ENCODE data around the gene RASA3. TPM values are rescaled to one million over a fixed set of nuclear protein-coding genes. Genes with fewer than 3 reads are reported as not detected.
A peak's percentile ranks its signal among the peaks of the same experiment; 100 is the strongest.
"Not testable (repeated sequence)": the region's sequence is repeated elsewhere in the genome, so short reads cannot be mapped to it uniquely, and the experiment has no call there.

Gene RASA3
- total and polyA plus RNA-seq, 9 of the 15 experiments (the other 6 are each of a cell fraction or from before 2014, with no cell fraction given) = 0.72 to 25.3 (median 14.4) TPM

GRCh38 chr13:114020750-114021463, 111.5 kb downstream of the RASA3 start:
- POLR2A ChIA-PET = no interaction called here
- H4K20me1 ChIP-seq (replicated peaks; ENCODE audit: control insufficient read depth, insufficient read depth, low read length) = no peaks in the 10 kb centered on the region

GRCh38 chr13:114020134-114020533, 112.3 kb downstream of the RASA3 start:
- DNase-seq (ENCODE audit: extremely low read depth in 1 of 4, low spot score in 3 of 4) (peak; percentile 43 to 71 (median 65)), ATAC-seq (peak; percentile 68)
- H3K9me1 ChIP-seq (ENCODE audit: control insufficient read depth, insufficient read depth, low read length); intact Hi-C loops (cut with micrococcal nuclease); H3K27ac ChIP-seq (ENCODE audit: extremely low read depth, low read depth, low read length); FAIRE-seq; BruUV-seq (replicated peaks); H3K9me3 ChIP-seq (replicated peaks; ENCODE audit: control insufficient read depth, insufficient read depth, low read depth, low read length); H2AFZ ChIP-seq (ENCODE audit: low read depth, low read length); CTCF ChIA-PET (ENCODE audit: low intra/inter-chr PET ratio); H3K27me3 ChIP-seq (ENCODE audit: control insufficient read depth in 2 of 2, insufficient read depth in 2 of 2, low read length in 2 of 2); H4K20me1 ChIP-seq (replicated peaks; ENCODE audit: control insufficient read depth, insufficient read depth, low read length); POLR2A ChIA-PET; in situ Hi-C loops (cut with MboI); H3K4me3 ChIP-seq; H3K79me2 ChIP-seq (ENCODE audit: control insufficient read depth, insufficient read depth, low read length): not testable (repeated sequence)
- Histone ChIP-seq H3K4me1 (replicated peaks in 1 of 2; ENCODE audit: control insufficient read depth in 2 of 2, insufficient read depth in 2 of 2, low read length in 2 of 2) (peaks cover 2 to 66% of the 10 kb centered on the region in 2 experiments; a peak in 3 of 5 replicates), H3K36me3 (ENCODE audit: control insufficient read depth, insufficient read depth, low read length) (peaks cover 31% of the 10 kb centered on the region; the same call in 2 of the 3 replicates), H3K9ac (ENCODE audit: insufficient read depth in 1 of 2, low read depth in 2 of 2, low read length in 2 of 2) (peak overlapping the region in 1 of 2 experiments; percentile 52; a peak in 2 of 4 replicates), H3K4me2 (ENCODE audit: insufficient read depth, low read length) (peak overlapping the region; percentile 32)
- WGBS (ENCODE audit: insufficient coverage, low coverage, missing lambda C conversion rate) = 63% methylated on average over 5 of the region's 14 CpGs

More at GRCh38 chr13:114020750-114021463, 111.5 kb downstream of the RASA3 start:
- CTCF ChIA-PET (ENCODE audit: low intra/inter-chr PET ratio) = no interaction called here
- no peak overlapping the region for H2AFZ ChIP-seq (ENCODE audit: low read depth, low read length)
- no peak for FAIRE-seq
- 93% methylated on average over 23 of the region's 32 CpGs for WGBS (ENCODE audit: insufficient coverage, low coverage, missing lambda C conversion rate)
- H3K9me1 ChIP-seq (ENCODE audit: control insufficient read depth, insufficient read depth, low read length) = no peaks in the 10 kb centered on the region
- DNase-seq (ENCODE audit: extremely low read depth in 1 of 4, low spot score in 3 of 4) = no peak
- H3K79me2 ChIP-seq (ENCODE audit: control insufficient read depth, insufficient read depth, low read length) = no peaks in the 10 kb centered on the region
- no peak for ATAC-seq
- H3K27me3 ChIP-seq (ENCODE audit: control insufficient read depth in 2 of 2, insufficient read depth in 2 of 2, low read length in 2 of 2) = no peaks in the 10 kb centered on the region
- H3K9me3 ChIP-seq (replicated peaks; ENCODE audit: control insufficient read depth, insufficient read depth, low read depth, low read length) = no peaks in the 10 kb centered on the region
- BruUV-seq (replicated peaks) = no TSS peak
- H3K9ac ChIP-seq (ENCODE audit: insufficient read depth in 1 of 2, low read depth in 2 of 2, low read length in 2 of 2) = no peak overlapping the region; a peak in 1 of 4 replicates
- intact Hi-C loops (cut with micrococcal nuclease) = no loop called here
- in situ Hi-C loops (cut with MboI) = no loop called here
- no peak overlapping the region for H3K27ac ChIP-seq (ENCODE audit: extremely low read depth, low read depth, low read length)
- peaks cover 2 to 65% of the 10 kb centered on the region in 2 experiments; a peak in 3 of 5 replicates for H3K4me1 ChIP-seq (replicated peaks in 1 of 2; ENCODE audit: control insufficient read depth in 2 of 2, insufficient read depth in 2 of 2, low read length in 2 of 2)
- TF ChIP-seq SUPT5H (IDR thresholded peaks at IDR 0.05) (no peak), ZBTB33 (CRISPR knock-in tag; IDR thresholded peaks at IDR 0.05) (peak; percentile 54)
- no peak overlapping the region for H3K4me2 ChIP-seq (ENCODE audit: insufficient read depth, low read length)
- peaks cover 25% of the 10 kb centered on the region; the same call in 2 of the 3 replicates for H3K36me3 ChIP-seq (ENCODE audit: control insufficient read depth, insufficient read depth, low read length)
- H3K4me3 ChIP-seq = no peak overlapping the region

Data from K562 (cell line).